GM23338 (cell line): Measurements from ENCODE around the gene LSM11.

Source experiments
- POLR2AphosphoS5 ChIP-seq: IDR thresholded peaks from 2 replicates; pipeline ENCODE4 v1.6.1; 2016; ENCODE audit warnings: antibody characterized with exemption, low read depth
- TF ChIP-seq, protein P1 (sequence below), 2 experiments: fragments of 200-600 bp in 1 of 2; sonication (generic) in 1 of 2; conservative IDR thresholded peaks; 2 replicates each; pipeline versions ENCODE4 v1.5.1 to v1.6.1; 2016 to 2017; ENCODE audit warnings: antibody characterized with exemption in 2 of 2, low read depth in 2 of 2, mild to moderate bottlenecking in 2 of 2, moderate library complexity in 1 of 2

DNA sequence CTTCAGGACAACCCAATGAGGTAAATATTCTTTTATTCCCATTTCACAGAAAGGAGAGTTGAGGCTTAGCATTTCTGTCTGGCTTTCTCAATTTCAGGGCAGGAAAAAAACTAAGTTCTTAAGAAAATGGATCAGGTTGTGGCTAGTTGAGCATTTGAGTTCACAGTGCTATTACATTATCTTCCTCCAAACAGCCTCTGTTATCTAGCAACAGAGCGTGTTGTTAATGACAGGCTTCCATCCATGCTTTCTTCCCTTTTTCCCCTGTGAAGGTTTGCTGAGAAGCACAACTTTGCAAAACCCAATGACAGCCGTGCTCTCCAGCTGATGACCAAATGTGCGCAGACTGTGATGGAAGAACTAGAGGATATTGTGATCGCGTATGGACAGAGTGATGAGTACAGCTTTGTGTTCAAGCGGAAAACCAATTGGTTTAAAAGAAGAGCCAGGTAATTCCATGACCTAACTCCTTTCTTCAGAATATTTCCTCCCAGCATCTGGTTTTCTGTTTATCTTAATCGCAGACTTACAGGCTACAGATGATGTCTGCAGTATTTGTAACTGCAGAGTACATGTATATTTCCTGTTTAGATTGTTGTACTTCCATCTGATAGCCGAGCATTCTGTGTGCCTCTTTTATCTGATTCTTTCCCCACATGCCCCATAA lies 10.8 kb upstream of the LSM11 start:
- TF ChIP-seq POLR2AphosphoS5 = no peak
- TF ChIP-seq, protein P1, sequence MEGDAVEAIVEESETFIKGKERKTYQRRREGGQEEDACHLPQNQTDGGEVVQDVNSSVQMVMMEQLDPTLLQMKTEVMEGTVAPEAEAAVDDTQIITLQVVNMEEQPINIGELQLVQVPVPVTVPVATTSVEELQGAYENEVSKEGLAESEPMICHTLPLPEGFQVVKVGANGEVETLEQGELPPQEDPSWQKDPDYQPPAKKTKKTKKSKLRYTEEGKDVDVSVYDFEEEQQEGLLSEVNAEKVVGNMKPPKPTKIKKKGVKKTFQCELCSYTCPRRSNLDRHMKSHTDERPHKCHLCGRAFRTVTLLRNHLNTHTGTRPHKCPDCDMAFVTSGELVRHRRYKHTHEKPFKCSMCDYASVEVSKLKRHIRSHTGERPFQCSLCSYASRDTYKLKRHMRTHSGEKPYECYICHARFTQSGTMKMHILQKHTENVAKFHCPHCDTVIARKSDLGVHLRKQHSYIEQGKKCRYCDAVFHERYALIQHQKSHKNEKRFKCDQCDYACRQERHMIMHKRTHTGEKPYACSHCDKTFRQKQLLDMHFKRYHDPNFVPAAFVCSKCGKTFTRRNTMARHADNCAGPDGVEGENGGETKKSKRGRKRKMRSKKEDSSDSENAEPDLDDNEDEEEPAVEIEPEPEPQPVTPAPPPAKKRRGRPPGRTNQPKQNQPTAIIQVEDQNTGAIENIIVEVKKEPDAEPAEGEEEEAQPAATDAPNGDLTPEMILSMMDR (conservative IDR thresholded peaks at IDR 0.05; ENCODE audit: low read depth in 2 of 2) = no peak
